ENCODE results near the gene C16orf95.
A peak's percentile ranks its signal among the peaks of the same experiment; 100 is the strongest.
"Not testable (repeated sequence)": the region's sequence is repeated elsewhere in the genome, so short reads cannot be mapped to it uniquely, and the experiment has no call there.

Gene C16orf95, protein sequence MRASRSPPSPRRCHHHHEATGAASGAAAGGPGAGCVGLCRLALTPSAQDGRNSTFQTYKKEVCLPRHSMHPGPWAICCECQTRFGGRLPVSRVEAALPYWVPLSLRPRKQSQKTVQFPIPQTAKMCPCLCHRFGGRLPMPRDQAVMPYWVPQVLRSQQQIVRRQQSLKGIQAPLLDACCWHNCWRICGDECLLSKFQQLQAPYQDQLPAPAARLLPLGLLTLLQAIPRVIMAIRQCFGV

DNA sequence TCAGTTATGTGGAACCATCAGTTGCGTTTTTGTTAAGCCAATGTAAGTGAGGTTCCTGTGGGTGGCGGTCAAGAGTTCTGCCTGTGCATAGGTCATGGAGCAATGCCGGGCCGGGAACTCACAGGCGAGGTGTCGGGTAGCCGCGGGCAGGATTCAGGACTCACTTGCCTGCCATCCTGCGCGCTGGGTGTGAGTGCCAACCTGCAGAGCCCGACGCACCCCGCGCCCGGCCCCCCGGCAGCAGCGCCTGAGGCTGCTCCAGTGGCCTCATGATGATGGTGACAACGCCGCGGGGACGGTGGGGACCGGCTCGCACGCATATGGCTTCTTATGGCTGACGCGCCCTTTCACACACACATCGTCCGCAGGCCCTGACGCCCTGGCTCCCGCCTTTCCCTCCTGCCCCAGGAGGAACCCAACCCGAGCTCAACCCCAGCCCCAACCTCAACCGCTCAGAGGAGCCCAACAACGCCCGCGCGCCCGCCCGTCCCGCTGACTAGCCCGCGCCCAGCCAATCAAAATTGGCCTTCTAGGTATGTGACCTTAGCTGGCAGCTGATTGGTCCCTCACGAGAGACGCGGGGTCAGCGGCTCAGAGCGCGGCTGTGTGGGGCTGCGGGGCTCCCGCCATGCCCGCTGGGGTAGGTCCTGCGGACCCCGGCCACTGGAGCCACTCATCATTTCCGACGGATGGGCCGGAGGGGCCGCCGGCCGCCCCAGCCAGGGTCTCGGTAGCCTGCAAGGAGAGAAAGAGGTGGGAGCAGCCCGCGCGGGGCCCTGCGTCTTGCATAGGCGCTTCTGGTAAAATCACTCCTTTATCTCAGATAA is at the start of gene C16orf95:
C16orf95 (minus strand) TSS at position 470 of the 827 bp plus-strand sequence; CDS start at position 320, 150 bp downstream.
- DNase-seq = peak; percentile 97

- DNase-seq = no peak
Measured at GRCh38 chr16:87366930-87367329, 49.7 kb upstream of the C16orf95 start.

GRCh38 chr16:87366288-87366687 is 49.1 kb upstream of the C16orf95 start:
- DNase-seq = no peak

DNA sequence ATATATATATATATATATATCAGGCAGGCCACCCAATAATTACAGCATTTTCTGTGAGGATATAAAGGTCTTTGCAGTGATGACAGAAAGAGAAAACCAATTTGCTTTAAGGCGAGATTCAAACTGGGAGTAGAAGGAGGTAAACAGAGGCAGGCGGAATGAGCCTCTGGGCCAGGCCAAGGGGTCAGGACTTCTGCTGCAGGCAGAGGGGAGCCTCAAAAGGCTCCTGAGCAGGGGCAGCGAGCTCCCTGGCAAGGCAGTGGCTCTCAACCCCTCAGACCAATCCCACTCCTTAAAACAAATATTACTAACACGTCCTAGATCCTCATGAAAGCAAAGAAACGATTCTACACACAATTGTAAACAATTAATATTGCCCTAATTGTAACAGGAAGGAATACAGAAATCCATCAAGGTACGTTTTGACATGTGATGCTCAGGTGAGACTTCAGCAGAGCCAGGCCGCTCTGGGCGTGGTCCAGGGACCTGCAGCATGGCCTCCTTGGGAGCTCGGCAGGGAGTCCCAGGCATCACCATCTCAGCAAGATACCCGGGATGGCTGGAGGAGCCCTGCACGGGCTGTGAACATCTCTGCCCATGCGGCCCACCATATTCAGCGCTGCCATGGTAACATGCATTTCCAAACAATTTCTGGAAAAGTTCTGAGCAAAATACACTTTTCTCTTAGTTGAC is 48.0 kb upstream of the C16orf95 start:
- DNase-seq = no peak

DNA sequence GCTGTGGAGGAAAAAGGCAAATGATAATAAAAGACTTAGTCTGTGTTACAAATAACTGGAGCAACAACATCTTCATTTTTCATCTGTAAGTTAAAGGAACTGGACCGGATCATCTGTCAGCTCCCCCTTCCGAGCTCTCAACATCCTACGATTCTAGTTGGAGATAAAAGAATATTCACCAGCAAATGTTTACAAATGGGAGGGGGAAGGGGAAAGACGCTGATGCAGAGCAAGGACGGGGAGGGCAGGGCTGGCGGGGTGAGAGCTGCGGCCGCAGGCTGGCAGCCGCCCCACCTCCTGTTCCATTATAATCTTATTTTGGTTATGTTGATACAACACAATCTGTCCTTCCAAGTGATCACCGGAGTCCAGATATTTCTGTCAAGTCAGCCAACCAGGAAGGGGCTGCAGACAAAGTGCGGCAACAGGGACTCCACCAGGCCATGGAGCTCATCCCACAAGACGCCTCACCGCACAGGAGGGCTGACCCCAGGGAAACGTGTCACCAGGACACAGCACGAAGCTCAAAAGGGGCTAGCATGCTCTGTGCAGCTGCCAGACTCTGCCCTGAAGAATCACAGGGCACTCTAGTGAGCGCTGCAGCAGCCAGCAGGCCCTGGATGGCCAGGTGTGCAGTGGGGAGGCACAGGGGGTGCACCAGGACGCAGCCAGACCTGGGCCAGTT is 46.7 kb upstream of the C16orf95 start:
- no peak for DNase-seq

DNA sequence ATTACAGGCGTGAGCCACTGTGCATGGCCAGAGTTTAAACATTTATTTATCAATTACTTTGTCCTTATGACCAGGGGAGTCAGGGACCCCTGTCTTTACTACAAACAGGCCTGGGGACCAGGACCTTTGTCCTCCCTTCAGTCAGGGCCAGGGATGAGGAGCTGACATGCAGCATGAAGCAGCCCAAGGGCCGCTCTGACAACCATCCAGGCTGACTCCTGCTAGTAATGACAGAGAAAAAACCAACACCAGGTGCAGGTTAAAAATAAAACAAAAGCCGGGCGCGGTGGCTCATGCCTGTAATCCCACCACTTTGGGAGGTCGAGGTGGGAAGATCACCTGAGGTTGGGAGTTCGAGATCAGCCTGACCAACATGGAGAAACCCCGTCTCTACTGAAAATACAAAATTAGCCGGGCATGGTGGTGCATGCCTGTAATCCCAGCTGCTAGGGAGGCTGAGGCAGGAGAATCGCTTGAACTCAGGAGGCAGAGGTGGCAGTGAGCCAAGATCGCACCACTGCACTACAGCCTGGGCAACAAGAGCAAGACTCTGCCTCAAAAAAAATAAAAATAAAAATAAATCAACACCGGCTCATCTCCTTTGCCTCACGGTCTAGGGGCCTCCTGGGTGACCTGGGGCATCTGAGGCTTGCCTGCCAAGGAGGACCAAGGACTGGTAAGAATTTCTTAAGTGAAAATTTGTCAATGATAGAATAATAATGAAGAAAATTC is 45.8 kb upstream of the C16orf95 start:
- DNase-seq = not testable (repeated sequence)

DNA sequence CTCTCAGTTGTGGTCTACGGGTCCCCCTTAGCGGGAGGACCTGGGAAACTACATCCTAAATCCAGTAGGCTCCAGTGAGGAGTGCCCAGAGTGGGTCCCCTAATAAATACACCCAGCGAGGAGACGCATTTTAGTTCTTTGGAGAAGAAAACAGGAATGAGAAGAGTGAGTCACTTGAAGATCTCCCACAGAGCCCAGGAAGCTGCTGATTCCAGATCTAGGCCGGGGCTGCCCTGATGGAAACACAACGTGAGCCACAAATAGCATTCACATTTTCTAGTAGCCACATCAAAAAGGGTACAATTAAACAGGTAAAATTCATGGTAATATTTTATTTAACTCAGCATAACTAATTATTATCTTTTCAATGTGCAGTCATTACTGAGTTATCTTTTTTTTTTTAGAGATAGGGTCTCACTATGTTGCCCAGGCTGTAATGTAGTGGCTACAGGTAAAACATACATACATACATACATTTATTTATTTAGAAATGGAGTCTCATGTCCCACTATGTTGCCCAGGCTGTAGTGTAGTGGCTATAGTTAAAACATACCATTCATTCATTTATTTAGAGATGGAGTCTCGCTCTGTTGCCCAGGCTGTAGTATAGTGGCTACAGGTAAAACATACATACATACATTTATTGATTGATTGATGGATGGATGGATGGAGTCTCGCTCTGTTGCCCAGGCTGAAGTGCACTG is 44.9 kb upstream of the C16orf95 start:
- no peak for DNase-seq

GRCh38 chr16:87360862-87361610 is 43.8 kb upstream of the C16orf95 start:
- no peak for DNase-seq

- no peak for DNase-seq
Measured at GRCh38 chr16:87359121-87359520, 41.9 kb upstream of the C16orf95 start.

DNA sequence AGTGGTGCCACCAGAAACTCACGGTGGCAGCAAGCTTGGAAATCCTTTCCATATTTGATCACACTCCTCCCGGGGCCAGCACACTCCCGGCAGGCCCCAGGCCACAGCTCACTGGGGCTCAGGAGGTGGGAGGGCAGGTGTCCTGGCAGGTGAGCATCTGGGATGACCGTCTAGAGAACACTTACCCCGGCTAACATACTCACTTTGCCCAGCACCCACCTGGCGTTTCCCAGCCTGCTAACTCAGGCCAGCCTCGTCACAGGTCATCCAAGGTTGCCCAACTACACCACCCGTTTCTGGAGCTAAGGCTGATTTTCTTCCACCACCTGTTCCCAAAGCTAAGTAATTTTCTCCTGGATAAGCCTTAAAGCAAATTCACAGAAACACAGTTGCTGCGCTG is 41.5 kb upstream of the C16orf95 start:
- DNase-seq = no peak

DNA sequence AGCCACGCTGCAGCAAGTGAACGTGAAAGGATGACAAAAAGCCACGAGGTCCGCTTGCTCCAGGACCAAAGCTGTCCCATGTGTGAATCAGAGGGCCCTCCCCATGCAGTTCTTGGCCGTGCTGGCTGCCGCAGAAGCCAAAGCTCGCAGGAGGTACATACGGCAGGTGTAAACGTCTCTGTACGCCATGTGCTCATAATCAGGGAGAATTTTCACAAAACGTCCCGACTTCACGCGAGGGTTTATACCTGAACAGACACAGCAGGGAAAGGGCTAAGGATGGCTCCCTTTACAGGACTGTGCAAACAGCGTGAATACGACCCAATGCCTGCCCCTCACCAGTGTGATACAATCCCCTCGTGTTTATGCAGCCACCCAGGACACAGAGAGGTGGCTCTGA is 41.1 kb upstream of the C16orf95 start:
- no peak for DNase-seq

DNA sequence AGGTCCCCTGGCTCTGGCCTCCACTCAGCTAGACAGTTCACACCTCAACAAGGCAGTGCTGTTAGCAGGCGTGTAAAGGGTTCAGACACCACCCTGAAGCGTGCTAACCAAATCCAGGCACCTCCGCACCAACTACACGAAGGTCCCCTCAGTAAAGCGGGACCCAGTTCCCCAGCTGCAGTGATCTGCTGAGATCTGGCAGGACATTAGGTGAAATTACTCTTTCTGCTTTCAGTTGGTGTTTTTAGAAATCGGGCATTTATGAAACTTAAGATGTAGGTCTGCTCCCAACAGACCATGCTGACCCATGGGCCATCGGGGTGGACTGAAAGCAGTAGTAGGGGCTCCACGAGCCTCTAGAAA is 39.3 kb upstream of the C16orf95 start:
- no peak for DNase-seq

GRCh38 chr16:87353613-87354012 is 36.4 kb upstream of the C16orf95 start:
- no peak for DNase-seq

- no peak for DNase-seq
Measured at GRCh38 chr16:87352818-87353217, 35.6 kb upstream of the C16orf95 start.

DNA sequence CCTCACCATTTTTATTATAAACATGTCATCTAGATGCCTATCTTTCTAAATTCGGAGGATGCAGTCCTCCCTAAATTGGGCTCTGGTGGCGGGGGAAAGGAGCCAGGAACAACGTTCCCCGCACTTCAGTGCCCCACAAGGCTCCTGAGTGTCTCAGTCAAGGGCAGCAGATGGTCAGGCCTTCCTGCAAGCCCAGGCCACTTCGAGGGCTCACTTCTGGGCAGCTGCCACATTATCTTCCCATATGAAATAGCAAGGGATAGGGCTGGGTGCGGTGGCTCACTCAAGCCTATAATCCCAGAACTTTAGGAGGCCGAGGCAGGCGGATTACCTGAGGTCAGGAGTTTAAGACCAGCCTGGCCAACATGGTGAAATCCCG is 34.1 kb upstream of the C16orf95 start:
- DNase-seq = no peak

DNA sequence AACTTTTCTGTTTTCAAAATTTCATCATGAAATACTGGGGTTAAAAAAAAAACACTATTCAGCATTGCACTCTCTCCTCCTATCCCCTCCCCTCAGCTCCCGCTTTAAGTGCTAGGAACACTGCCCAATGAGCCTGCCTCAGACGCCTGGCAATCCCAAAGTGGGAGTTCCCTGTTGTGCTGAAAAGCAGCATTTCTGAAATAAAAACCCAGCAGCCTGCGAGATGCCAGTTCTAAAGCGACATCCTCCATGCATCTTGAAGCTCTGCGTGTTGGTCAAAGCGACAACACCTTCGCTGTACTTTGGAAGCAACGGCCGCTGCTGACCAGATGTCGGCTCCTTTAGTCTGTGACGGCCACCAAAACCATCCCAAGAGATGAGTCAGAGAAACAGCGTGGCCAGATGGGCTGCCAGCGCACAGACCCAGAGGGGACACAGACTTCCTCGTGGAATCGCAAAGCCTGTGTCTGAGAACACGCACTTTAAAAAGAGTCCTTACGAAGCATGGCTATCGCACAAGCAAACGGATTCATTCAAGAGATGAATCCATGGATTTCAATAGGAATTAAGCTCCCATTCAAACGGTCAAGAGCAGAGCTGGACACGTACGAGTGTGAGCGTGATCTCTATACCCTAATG is 33.6 kb upstream of the C16orf95 start:
- DNase-seq = no peak

- DNase-seq = no peak
Measured at GRCh38 chr16:87350031-87350430, 32.8 kb upstream of the C16orf95 start.

DNA sequence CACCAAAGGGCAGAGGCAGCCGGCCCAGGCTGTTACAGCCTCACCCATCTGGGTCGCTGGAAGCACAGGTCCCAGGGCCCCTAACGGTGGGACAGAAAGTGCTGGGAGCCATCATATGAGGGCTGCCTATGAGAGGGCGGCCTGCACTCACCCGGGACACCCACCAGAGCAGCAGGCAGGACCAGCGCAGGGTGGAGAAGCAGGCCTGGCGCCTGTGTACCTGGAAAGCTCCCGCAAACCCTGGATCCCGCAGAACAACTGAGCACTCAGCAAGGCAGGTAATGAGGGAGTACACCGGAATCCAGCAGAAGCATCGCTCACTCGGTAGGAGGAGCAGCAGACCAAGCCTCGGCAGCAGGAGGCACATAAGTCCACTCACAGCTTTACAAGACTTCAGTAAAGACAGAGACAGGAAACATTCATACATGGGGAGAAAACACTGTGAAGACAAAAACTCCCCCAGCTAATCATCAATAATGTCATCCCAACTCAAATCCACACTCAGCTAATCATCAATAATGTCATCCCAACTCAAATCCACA is 31.5 kb upstream of the C16orf95 start:
- no peak for DNase-seq

DNA sequence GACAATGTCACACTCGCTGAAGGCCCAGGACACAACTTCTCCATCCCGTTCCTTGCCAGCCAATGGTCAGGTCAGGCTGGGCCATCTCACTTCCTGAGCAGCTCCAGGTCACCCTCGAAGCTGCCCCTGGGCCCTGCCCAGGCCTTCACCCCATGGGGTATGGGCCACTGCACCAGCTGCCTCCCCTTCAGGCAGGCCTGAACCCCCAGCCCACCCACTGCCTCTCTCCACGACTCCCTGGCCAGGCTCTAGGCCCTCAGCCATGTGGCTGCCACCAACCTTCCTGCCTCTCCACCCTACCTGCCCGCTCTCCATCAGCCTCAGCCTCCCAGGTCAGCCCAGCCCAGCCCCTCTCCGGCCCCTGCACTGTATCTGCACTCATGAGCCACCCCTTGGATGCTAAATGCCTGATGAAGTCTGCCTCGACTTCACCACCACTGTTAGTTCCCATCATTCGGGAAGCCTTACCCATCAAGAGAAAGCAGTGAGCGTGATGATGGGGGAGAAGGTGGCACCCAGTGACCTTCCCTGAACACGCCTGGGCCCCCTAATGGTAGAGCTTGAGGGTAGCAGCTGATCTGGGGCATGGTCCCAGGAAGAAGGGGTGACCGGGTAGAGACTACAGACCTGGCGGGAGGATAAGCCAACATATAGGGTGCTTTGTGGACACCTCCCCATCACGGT is 30.9 kb upstream of the C16orf95 start:
- DNase-seq = no peak
